GM21723 (cell line): ENCODE data around the gene PRKCG.

Experiments
- ATAC-seq: cut with Tn5 transposase; IDR thresholded peaks from one replicate; pipeline ENCODE4 v1.9.1; 2021; ENCODE audit warnings: mild to moderate bottlenecking, moderate library complexity; ENCODE audit not compliant: unreplicated experiment

PRKCG gene

DNA sequence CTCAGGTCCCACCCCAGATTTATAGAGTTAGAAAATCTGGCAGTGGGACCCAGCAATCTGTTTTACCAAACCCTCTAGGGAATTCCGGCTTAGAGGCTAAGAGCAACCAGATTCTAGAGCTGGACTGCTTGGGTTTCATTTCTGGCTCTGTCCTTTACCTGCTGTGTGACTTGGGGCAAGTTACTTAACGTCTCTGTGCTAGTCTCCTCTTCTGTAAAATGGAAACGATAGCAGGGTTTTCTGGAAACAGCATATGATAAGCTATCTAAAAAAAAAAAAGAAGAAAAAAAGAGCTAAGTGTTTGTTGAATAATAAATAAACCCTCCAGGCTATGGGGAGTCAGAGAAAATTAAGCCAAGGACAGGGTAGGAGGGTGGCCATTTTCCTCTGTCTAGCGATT lies 15.5 kb downstream of the PRKCG start:
- no peak for ATAC-seq

DNA sequence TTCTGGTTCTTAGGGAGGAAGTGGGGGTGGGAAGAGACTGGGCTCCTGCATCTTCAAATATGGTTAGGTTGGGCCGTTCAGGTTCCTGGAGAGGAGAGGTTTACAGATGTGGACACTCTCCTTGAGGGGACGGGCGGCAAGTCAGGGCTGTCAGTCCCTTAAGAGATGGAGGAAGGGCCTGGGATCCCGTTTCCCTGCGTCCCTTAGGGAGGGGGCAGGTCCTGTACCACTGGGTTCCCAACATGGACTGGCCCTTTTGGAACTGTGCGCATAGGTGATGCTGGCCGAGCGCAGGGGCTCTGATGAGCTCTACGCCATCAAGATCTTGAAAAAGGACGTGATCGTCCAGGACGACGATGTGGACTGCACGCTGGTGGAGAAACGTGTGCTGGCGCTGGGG lies 16.2 kb downstream of the PRKCG start:
- no peak for ATAC-seq

- ATAC-seq = no peak
These were observed 16.8 kb downstream of the PRKCG start for GRCh38 chr19:53898636-53899341.

DNA sequence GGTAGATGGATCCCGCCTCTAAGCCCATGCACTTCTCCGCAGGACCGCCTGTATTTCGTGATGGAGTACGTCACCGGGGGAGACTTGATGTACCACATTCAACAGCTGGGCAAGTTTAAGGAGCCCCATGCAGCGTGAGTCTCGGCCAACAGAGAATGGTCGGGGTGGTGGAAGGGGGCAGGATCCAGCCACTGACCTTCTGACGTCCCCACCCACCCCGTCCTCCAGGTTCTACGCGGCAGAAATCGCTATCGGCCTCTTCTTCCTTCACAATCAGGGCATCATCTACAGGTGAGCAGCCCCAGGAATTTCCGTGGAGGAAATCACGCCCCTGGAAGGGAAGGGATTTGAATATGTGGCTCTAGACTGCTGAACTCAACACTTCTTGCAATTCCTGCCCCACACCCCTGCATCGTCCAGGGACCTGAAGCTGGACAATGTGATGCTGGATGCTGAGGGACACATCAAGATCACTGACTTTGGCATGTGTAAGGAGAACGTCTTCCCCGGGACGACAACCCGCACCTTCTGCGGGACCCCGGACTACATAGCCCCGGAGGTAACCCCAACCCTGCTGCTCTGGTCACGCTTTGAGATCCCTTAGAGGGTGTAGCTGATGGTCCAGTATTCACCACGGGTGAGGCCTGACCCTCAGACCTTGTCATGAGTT lies 18.3 kb downstream of the PRKCG start:
- ATAC-seq = no peak

GRCh38 chr19:53903055-53903680 lies 21.2 kb downstream of the PRKCG start:
- no peak for ATAC-seq

DNA sequence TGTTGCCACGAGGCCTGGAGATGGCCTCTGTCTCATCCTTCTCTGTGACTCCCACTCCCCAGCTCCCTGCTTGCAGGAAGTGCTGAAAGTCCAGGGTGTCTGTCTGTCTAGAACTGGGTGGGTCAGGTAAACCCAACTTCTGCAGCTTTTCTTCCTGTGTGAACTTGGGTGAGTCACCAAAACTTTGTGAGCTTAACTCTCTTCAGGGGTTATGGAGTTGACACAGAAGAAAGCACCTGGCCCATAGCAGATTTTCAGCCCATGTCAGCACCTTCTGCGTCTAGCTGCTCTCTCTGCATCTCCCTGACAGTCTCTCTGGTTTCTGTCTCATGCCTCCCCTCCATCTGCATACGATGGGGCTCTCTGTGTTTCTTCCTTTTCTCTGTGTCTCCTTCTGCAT lies 22.9 kb downstream of the PRKCG start:
- no peak for ATAC-seq

GRCh38 chr19:53905787-53906186 lies 23.8 kb downstream of the PRKCG start:
- no peak for ATAC-seq

DNA sequence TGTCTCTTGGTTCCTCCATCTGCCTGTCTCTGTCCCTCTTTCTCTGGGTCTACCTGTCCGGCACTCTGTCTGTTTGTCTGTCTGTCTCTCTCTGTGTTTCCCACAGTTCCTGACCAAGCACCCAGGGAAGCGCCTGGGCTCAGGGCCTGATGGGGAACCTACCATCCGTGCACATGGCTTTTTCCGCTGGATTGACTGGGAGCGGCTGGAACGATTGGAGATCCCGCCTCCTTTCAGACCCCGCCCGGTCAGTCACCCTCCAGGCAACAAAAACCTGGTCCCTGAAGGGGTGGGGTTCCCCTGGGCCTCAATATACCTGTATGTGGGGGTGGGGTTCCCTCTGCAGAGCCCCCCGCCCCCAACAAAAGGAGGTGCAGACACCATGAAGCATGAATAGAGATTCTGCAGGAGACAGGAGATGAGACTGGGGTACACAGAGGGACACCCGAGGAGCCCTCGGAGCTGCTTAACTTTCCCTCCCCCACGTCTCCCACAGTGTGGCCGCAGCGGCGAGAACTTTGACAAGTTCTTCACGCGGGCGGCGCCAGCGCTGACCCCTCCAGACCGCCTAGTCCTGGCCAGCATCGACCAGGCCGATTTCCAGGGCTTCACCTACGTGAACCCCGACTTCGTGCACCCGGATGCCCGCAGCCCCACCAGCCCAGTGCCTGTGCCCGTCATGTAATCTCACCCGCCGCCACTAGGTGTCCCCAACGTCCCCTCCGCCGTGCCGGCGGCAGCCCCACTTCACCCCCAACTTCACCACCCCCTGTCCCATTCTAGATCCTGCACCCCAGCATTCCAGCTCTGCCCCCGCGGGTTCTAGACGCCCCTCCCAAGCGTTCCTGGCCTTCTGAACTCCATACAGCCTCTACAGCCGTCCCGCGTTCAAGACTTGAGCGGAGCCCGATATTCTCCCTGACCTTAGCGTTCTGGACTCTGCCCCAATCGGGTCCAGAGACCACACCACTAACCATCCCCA lies 24.5 kb downstream of the PRKCG start:
- ATAC-seq = no peak

DNA sequence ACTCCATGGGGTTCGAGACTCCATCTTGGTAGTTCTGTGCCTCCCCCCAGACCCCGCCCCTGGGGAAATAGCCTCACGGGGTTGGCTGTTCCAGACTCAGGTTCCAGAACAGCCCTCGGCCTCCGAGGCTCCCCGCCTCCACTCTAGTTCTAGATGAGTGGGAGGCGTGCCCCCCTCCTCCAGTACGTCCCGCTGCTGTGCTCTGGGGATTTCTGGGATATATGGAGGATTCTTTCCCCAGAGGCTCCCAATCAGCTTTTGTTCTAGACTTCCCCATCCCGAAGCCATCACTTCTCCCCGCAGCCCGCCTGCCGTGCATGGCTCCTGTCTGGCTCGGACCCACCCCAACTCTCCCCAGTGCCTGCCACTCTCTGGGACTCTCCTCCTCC lies 25.2 kb downstream of the PRKCG start:
- ATAC-seq = no peak

DNA sequence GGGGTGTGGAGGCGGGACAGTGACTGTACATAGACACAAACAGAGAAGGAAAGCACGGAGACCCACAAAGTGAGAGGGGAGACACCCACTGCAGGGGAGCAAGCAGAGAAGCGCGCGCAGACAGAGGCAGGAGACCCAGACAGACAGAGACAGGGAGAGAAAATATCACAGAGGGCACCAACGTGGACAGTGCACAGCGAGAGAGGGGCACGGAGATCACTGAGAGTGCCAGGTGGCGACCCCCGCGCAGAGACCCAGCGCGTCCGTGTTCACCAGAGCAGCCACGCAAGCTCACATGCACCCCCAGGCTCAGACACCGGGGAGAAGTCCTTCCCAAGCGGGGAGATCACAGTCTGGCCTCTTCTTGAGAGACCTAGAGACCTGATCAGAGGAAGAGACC lies 25.7 kb downstream of the PRKCG start:
- ATAC-seq = no peak

- no peak for ATAC-seq
These were observed 26.3 kb downstream of the PRKCG start for GRCh38 chr19:53908106-53908934.

GRCh38 chr19:53908935-53909415 lies 27.0 kb downstream of the PRKCG start, which contains the start of gene CACNG7:
TSS of gene CACNG7 (plus strand) at chr19:53909278. CDS start at chr19:53912832, 3,554 bp downstream.
- no peak for ATAC-seq

GRCh38 chr19:53909471-53910169 lies 27.6 kb downstream of the PRKCG start:
- no peak for ATAC-seq

- ATAC-seq = no peak
These were observed 28.1 kb downstream of the PRKCG start for GRCh38 chr19:53910170-53910518.

DNA sequence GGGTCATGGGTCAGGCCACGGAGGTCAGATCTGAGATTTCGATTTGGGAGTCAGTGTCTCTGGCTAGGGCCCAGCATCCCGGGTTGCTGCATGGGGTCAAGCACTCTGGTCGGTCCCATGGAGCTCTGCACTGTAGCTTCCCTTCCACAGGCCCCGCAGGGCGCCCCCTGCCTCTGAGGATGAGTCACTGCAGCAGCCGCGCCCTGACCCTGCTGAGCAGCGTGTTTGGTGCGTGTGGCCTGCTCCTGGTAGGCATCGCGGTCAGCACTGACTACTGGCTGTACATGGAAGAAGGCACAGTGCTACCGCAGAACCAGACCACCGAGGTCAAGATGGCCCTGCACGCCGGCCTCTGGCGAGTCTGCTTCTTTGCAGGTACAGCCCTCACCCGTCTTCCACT lies 30.7 kb downstream of the PRKCG start:
- no peak for ATAC-seq

DNA sequence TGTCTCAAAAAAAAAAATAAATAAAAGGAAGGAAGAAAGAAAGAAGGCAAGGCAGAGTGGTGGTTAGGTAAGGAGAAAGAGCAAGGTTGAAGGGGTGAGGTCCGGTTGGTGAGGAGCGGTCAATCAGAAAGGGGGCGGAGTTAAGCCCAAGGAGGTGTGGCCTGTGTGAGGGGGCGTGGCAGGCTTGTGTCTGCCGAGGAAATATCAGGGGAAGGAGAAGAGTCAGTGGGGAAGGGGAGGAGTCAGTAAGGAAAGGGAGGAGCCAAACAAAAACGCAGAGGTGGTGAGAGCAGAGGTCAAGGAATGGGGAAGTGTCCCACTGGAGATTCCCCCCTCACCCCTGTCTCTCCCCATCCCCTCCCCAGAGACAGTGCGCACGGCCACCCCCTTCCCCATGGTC lies 33.0 kb downstream of the PRKCG start:
- ATAC-seq = no peak

GRCh38 chr19:53916004-53916403 lies 34.0 kb downstream of the PRKCG start:
- no peak for ATAC-seq

GRCh38 chr19:53917356-53917755 lies 35.4 kb downstream of the PRKCG start:
- no peak for ATAC-seq

GRCh38 chr19:53927739-53928138 lies 45.7 kb downstream of the PRKCG start:
- ATAC-seq = no peak
